HEK293 (cell line): Measurements from ENCODE around the gene HOXD3.
A peak's percentile ranks its signal among the peaks of the same experiment; 100 is the strongest.

Experiments
- CTCF ChIA-PET: fragments of 350-600 bp; formaldehyde crosslinking; extraction: SDS; loops from one replicate; lab custom pipeline; 2021; ENCODE audit warnings: antibody characterized with exemption; lab: Yijun Ruan, JAX
- POLR2A ChIA-PET: fragments of 300-600 bp; formaldehyde crosslinking; extraction: SDS; loops from one replicate; lab custom pipeline; 2020; ENCODE audit warnings: antibody characterized with exemption, inconsistent platforms; lab: Yijun Ruan, JAX
- H3K27ac ChIP-seq: fragments of 200-500 bp; sonication (Bioruptor generic); 2 replicates; pipeline ENCODE4 v1.5.1; 2014; ENCODE audit warnings: low read depth, low read length, control low read depth, inconsistent platforms; ENCODE audit errors: extremely low read depth
- H3K36me3 ChIP-seq, 2 experiments: fragments of 200-500 bp in 1 of 2; sonication (Bioruptor generic) in 1 of 2; 1 replicate in 1 of 2; 2 replicates in 1 of 2; pipeline ENCODE4 v1.5.1; 2014 to 2017; ENCODE audit warnings: inconsistent platforms in 2 of 2, low read length in 2 of 2; ENCODE audit not compliant: control insufficient read depth in 2 of 2, insufficient read depth in 1 of 2
- H3K4me1 ChIP-seq: fragments of 200-500 bp; sonication (Bioruptor generic); 2 replicates; pipeline ENCODE4 v1.5.1; 2014; ENCODE audit warnings: mild to moderate bottlenecking, low read length, inconsistent platforms; ENCODE audit not compliant: control insufficient read depth, insufficient read depth
- H3K4me3 ChIP-seq: 2 replicates; pipeline ENCODE4 v1.5.1; 2011; ENCODE audit warnings: low read depth, mild to moderate bottlenecking, control low read depth, low read length, moderate library complexity
- H3K9me3 ChIP-seq: fragments of 200-500 bp; sonication (Bioruptor generic); 2 replicates; pipeline ENCODE4 v1.5.1; 2014; ENCODE audit warnings: low read depth, low read length, inconsistent platforms; ENCODE audit not compliant: control insufficient read depth, insufficient read depth
- GLIS2 ChIP-seq: fragments of 450-650 bp; formaldehyde crosslinking; IDR thresholded peaks from 2 replicates; pipeline ENCODE4 v1.5.1; 2016; ENCODE audit warnings: missing biosample characterization, missing genetic modification characterization
- KLF16 ChIP-seq: fragments of 450-650 bp; formaldehyde crosslinking; IDR thresholded peaks from 2 replicates; pipeline ENCODE4 v1.5.1; 2017; ENCODE audit warnings: missing biosample characterization, missing genetic modification characterization
- MEIS1 ChIP-seq: sonication (generic); formaldehyde crosslinking; IDR thresholded peaks from 2 replicates; pipeline ENCODE4 v1.8.1; 2022; ENCODE audit warnings: missing genetic modification reagents, mild to moderate bottlenecking, borderline replicate concordance
- MZF1 ChIP-seq: fragments of 450-650 bp; formaldehyde crosslinking; IDR thresholded peaks from 2 replicates; pipeline ENCODE4 v1.5.1; 2017; ENCODE audit warnings: missing biosample characterization, missing genetic modification characterization, borderline replicate concordance
- ZNF2 ChIP-seq: fragments of 450-650 bp; formaldehyde crosslinking; IDR thresholded peaks from 2 replicates; pipeline ENCODE4 v1.5.1; 2016; ENCODE audit warnings: missing biosample characterization, missing genetic modification characterization
- ZNF354C ChIP-seq: fragments of 450-650 bp; formaldehyde crosslinking; IDR thresholded peaks from 2 replicates; pipeline ENCODE4 v1.5.1; 2016; ENCODE audit warnings: missing biosample characterization, missing genetic modification characterization, low read depth, borderline replicate concordance
- ZNF37A ChIP-seq: fragments of 450-650 bp; IDR thresholded peaks from 2 replicates; pipeline ENCODE4 v1.5.1; 2018; ENCODE audit warnings: missing biosample characterization, missing genetic modification characterization
- ZNF404 ChIP-seq: fragments of 450-650 bp; formaldehyde crosslinking; IDR thresholded peaks from 2 replicates; pipeline ENCODE4 v1.5.1; 2017; ENCODE audit warnings: missing biosample characterization, missing genetic modification characterization
- ZNF510 ChIP-seq: fragments of 450-650 bp; formaldehyde crosslinking; IDR thresholded peaks from 2 replicates; pipeline ENCODE4 v1.5.1; 2018; ENCODE audit warnings: mild to moderate bottlenecking, missing genetic modification characterization, missing biosample characterization; ENCODE audit not compliant: insufficient replicate concordance
- ZNF549 ChIP-seq: fragments of 450-650 bp; IDR thresholded peaks from 2 replicates; pipeline ENCODE4 v1.5.1; 2018; ENCODE audit warnings: missing biosample characterization, missing genetic modification characterization, mild to moderate bottlenecking, inconsistent platforms, moderate library complexity
- ZNF768 ChIP-seq: fragments of 450-650 bp; formaldehyde crosslinking; IDR thresholded peaks from 2 replicates; pipeline ENCODE4 v1.5.1; 2018; ENCODE audit warnings: missing biosample characterization, mild to moderate bottlenecking, missing genetic modification characterization
- TF ChIP-seq, protein P1 (sequence below): fragments of 450-650 bp; formaldehyde crosslinking; IDR thresholded peaks from 2 replicates; pipeline ENCODE4 v1.5.1; 2016; ENCODE audit warnings: missing biosample characterization, missing genetic modification characterization
- TF ChIP-seq, protein P2 (sequence below): fragments of 450-650 bp; formaldehyde crosslinking; IDR thresholded peaks from 2 replicates; pipeline ENCODE4 v1.5.1; 2017; ENCODE audit warnings: missing biosample characterization, missing genetic modification characterization
- TF ChIP-seq, protein P3 (sequence below): fragments of 450-650 bp; formaldehyde crosslinking; IDR thresholded peaks from 2 replicates; pipeline ENCODE4 v1.5.1; 2016; ENCODE audit warnings: missing biosample characterization, missing genetic modification characterization

Gene HOXD3

DNA sequence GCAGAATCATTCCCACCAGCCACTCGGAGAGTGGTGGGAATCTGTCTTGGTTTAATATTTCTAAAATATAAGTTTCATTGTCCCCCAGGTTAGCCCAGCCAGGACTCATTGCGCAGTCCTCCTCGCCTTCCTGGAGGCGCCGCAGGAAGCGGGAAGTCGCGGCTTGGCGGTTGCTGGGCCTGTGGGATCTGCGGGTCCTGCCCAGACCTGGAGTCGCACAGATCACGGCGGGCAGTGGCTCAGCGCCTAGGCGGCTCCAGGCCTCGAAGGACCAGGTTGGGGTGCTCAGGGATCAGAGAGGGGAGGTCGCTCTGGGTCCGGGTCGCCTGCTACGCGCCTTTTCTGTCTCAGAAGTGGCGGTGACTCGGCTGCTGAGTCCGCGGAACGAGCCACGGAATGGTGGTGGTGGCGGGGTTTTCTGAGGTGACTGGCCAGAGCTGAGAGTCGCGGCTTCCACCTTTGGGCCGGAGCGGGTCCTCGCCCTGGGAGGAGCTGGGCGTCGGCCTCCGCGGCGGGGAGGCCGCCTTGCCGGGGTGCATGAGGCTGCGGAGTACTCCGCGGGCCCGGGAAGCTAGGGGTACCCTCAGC is 2.6 kb downstream of the HOXD3 start:
- H3K27ac ChIP-seq: no peak overlapping the region; the same call in 1 of the 2 replicates
- CTCF ChIA-PET: no interaction called here
- TF ChIP-seq ZNF2 (tag by site-specific recombination) (no peak), ZNF549 (tag by site-specific recombination) (no peak), ZNF37A (tag by site-specific recombination) (no peak), GLIS2 (no peak), ZNF768 (tag by site-specific recombination) (no peak)
- TF ChIP-seq, protein P1, sequence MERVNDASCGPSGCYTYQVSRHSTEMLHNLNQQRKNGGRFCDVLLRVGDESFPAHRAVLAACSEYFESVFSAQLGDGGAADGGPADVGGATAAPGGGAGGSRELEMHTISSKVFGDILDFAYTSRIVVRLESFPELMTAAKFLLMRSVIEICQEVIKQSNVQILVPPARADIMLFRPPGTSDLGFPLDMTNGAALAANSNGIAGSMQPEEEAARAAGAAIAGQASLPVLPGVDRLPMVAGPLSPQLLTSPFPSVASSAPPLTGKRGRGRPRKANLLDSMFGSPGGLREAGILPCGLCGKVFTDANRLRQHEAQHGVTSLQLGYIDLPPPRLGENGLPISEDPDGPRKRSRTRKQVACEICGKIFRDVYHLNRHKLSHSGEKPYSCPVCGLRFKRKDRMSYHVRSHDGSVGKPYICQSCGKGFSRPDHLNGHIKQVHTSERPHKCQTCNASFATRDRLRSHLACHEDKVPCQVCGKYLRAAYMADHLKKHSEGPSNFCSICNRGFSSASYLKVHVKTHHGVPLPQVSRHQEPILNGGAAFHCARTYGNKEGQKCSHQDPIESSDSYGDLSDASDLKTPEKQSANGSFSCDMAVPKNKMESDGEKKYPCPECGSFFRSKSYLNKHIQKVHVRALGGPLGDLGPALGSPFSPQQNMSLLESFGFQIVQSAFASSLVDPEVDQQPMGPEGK: no peak
- POLR2A ChIA-PET: no interaction called here
- H3K9me3 ChIP-seq: no peaks in the 10 kb centered on the region
- no peak overlapping the region for H3K4me3 ChIP-seq
- H3K36me3 ChIP-seq: peaks cover 0 to 22% of the 10 kb centered on the region in 2 experiments; a peak in 2 of 3 replicates
- peaks cover 5% of the 10 kb centered on the region; the same call in 1 of the 2 replicates for H3K4me1 ChIP-seq

- CTCF ChIA-PET: interaction anchor here (0.7 to 1.8 kb wide), 2 partner anchors 294 to 375 kb away, joined by 3 to 5 read pairs; no protein-coding TSS in a partner anchor
- Histone ChIP-seq H3K4me3 (no peak overlapping the region), H3K4me1 (peaks cover 5% of the 10 kb centered on the region; the same call in 1 of the 2 replicates), H3K36me3 (peaks cover 0 to 18% of the 10 kb centered on the region in 2 experiments; a peak in 2 of 3 replicates), H3K27ac (no peak overlapping the region), H3K9me3 (no peaks in the 10 kb centered on the region)
- TF ChIP-seq ZNF354C (tag by site-specific recombination): no peak
- TF ChIP-seq, protein P2, sequence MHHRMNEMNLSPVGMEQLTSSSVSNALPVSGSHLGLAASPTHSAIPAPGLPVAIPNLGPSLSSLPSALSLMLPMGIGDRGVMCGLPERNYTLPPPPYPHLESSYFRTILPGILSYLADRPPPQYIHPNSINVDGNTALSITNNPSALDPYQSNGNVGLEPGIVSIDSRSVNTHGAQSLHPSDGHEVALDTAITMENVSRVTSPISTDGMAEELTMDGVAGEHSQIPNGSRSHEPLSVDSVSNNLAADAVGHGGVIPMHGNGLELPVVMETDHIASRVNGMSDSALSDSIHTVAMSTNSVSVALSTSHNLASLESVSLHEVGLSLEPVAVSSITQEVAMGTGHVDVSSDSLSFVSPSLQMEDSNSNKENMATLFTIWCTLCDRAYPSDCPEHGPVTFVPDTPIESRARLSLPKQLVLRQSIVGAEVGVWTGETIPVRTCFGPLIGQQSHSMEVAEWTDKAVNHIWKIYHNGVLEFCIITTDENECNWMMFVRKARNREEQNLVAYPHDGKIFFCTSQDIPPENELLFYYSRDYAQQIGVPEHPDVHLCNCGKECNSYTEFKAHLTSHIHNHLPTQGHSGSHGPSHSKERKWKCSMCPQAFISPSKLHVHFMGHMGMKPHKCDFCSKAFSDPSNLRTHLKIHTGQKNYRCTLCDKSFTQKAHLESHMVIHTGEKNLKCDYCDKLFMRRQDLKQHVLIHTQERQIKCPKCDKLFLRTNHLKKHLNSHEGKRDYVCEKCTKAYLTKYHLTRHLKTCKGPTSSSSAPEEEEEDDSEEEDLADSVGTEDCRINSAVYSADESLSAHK (tag by site-specific recombination): 0 out of 2 replicates have a peak, but pooled peaks have one; percentile 43
- POLR2A ChIA-PET: interaction anchor here (1.6 kb wide), 1 partner anchor 9 kb away, joined by 4 read pairs; the partner anchor contains the start of gene HOXD4
These were observed 3.3 kb downstream of the HOXD3 start for GRCh38 chr2:176160251-176160985.

- ChIA-PET CTCF (interaction anchor here (0.7 to 1.8 kb wide), 4 partner anchors 20 to 374 kb away, joined by 3 to 5 read pairs (median 4); no protein-coding TSS in a partner anchor), POLR2A (interaction anchor here (1.6 kb wide), 1 partner anchor 10 kb away, joined by 4 read pairs; the partner anchor contains the start of gene HOXD4)
- Histone ChIP-seq H3K27ac (no peak overlapping the region), H3K36me3 (peaks cover 0 to 18% of the 10 kb centered on the region in 2 experiments; a peak in 2 of 3 replicates), H3K4me3 (no peak overlapping the region), H3K9me3 (no peaks in the 10 kb centered on the region), H3K4me1 (peaks cover 5% of the 10 kb centered on the region; the same call in 1 of the 2 replicates)
- TF ChIP-seq, protein P2 (tag by site-specific recombination): no peak
- TF ChIP-seq MEIS1 (CRISPR knock-in tag) (no peak), KLF16 (tag by site-specific recombination) (no peak), MZF1 (no peak), ZNF404 (tag by site-specific recombination) (no peak), ZNF510 (tag by site-specific recombination) (no peak)
- TF ChIP-seq, protein P3, sequence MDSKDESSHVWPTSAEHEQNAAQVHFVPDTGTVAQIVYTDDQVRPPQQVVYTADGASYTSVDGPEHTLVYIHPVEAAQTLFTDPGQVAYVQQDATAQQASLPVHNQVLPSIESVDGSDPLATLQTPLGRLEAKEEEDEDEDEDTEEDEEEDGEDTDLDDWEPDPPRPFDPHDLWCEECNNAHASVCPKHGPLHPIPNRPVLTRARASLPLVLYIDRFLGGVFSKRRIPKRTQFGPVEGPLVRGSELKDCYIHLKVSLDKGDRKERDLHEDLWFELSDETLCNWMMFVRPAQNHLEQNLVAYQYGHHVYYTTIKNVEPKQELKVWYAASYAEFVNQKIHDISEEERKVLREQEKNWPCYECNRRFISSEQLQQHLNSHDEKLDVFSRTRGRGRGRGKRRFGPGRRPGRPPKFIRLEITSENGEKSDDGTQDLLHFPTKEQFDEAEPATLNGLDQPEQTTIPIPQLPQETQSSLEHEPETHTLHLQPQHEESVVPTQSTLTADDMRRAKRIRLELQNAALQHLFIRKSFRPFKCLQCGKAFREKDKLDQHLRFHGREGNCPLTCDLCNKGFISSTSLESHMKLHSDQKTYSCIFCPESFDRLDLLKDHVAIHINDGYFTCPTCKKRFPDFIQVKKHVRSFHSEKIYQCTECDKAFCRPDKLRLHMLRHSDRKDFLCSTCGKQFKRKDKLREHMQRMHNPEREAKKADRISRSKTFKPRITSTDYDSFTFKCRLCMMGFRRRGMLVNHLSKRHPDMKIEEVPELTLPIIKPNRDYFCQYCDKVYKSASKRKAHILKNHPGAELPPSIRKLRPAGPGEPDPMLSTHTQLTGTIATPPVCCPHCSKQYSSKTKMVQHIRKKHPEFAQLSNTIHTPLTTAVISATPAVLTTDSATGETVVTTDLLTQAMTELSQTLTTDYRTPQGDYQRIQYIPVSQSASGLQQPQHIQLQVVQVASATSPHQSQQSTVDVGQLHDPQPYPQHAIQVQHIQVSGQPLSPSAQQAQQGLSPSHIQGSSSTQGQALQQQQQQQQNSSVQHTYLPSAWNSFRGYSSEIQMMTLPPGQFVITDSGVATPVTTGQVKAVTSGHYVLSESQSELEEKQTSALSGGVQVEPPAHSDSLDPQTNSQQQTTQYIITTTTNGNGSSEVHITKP (tag by site-specific recombination): no peak
These were observed 4.1 kb downstream of the HOXD3 start for GRCh38 chr2:176160986-176161824.
